D721Med (cell line): Measurements from ENCODE around the gene BMERB1.

ENCODE experiments used
- DNase-seq: peaks from one replicate; pipeline ENCODE4 v3.0.0; 2011; ENCODE audit warnings: low spot score; ENCODE audit not compliant: insufficient read length
- FAIRE-seq: peaks from 2 replicates; lab custom pipeline; 2011; peaks lifted over from hg19 to GRCh38; lab: Jason Lieb, UNC
- TF ChIP-seq, protein P1 (sequence below): IDR thresholded peaks from 2 replicates; pipeline ENCODE4 v1.5.1; 2012; ENCODE audit warnings: mild to moderate bottlenecking, control low read depth; ENCODE audit not compliant: insufficient read depth; ENCODE audit errors: missing control alignments

BMERB1 gene

DNA sequence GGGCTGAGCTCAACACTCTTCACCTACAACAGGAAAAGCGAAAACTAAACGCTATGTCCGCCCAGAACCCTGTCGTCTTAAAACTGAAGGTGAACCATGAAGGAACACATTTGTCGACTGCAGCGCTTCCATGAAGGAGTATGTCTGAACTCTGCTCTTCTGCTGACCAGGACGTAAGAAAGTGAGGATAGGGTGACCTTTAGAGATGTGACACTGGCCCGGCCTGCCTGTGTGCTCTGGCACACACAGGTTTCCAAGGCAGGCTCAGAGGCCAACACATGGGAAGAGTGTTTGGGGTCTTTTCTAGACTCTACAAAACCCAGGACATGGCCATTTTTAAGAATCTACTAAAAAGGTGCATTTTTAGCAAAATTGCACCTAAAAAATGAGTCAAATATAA lies 187.5 kb downstream of the BMERB1 start:
- TF ChIP-seq, protein P1, sequence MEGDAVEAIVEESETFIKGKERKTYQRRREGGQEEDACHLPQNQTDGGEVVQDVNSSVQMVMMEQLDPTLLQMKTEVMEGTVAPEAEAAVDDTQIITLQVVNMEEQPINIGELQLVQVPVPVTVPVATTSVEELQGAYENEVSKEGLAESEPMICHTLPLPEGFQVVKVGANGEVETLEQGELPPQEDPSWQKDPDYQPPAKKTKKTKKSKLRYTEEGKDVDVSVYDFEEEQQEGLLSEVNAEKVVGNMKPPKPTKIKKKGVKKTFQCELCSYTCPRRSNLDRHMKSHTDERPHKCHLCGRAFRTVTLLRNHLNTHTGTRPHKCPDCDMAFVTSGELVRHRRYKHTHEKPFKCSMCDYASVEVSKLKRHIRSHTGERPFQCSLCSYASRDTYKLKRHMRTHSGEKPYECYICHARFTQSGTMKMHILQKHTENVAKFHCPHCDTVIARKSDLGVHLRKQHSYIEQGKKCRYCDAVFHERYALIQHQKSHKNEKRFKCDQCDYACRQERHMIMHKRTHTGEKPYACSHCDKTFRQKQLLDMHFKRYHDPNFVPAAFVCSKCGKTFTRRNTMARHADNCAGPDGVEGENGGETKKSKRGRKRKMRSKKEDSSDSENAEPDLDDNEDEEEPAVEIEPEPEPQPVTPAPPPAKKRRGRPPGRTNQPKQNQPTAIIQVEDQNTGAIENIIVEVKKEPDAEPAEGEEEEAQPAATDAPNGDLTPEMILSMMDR, result no peak
- FAIRE-seq, result no peak

DNA sequence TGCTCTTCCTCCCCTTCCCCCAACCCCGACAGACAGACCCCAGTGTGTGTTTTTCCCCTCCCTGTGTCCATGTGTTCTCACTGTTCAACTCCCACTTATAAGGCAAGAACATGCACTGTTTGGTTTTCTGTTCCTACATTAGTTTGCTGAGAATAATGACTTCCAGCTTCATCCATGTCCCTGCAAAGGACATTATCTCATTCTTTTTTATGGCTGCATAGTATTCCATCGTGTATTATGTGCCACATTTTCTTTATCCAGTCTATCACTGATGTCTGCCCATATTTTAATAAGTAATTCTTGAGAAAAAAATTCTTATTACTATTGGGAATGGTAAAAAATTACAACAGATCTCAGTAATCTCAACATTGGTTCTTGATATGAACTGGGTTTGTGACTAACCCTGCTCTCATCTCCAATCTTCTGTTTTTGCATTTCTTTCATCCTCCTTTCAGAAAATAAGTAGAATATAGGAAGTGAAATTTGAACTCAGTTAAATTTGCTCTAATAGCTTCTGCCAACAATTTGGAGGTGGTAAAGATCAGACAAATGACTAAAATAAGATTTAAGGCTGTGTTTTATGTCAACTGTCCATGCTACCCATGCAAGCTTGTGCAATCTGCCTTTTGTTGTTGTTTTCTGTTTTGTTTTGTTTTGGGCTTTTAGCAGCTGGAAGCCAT lies 197.5 kb downstream of the BMERB1 start:
- TF ChIP-seq, protein P1, result no peak
- DNase-seq, result no peak
- FAIRE-seq, result no peak

More for the DNA sequence above, 187.5 kb downstream of the BMERB1 start:
- DNase-seq, result no peak

DNA sequence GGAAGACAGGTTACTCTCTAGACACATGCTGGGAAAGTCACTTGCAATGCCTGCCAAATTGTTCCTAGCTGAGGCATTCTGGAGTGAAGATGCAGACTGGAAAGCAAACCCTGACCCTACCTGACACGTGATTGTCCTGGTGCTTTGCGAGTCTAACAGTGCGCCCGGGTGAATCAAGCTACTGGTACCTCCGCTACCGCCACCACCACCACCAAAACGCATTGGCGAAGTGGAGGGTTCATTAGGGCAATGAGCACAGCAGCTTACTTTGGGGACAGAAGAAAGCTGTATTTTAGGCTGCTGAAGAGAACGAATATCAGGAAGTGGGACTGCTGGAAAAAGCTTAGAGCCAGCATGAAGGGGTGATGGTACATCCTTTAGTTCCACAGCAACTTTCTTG lies 201.5 kb downstream of the BMERB1 start:
- no peak for FAIRE-seq
- TF ChIP-seq, protein P1, result no peak

DNA sequence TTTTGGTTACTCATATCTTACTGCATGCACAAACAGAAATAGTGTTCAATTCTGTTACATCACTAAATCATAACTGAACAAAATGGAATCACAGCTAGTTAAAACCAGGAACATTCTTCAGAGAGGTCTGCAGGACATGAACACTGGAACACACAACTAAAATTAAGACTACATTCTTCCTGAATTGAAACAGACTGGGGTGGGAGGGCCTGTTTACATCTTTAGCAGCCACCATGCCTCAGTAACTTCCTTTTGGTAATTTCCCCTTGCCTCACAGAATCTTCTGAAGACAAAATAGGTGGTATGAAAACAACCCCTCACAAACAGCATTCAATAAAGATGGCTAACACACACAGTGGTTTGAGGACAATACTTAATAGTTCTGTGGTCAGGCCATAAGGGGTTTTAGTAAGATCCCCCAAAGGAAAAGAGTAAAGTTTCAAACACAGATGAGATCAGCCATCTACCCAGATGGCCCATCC lies 202.0 kb downstream of the BMERB1 start:
- TF ChIP-seq, protein P1, result no peak
- DNase-seq (no peak), FAIRE-seq (no peak)

More for the DNA sequence above, 201.5 kb downstream of the BMERB1 start:
- DNase-seq, result no peak
